ENCODE data around the gene ZNF716.
"Not testable (repeated sequence)": the region's sequence is repeated elsewhere in the genome, so short reads cannot be mapped to it uniquely, and the experiment has no call there.

Gene ZNF716

DNA sequence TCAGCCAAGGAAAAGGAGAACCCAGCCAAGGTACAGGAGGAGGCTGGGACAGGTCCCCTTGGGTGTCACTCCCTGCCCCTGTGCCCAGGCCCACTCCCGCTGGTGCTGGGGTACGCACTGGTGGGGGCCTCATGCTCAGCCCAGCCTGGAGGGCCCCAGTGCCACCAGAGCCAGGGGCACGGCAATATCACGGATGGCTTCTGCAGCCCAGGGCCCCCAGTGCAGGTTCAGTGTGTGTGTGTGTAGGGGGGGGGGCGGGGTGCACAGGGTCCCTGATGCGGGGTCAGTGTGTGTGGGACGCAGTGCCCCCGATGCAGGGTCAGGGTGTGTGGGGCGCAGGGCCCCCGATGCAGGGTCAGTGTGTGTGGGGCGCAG lies 23.4 kb upstream of the ZNF716 start:
- no peak for DNase-seq

DNA sequence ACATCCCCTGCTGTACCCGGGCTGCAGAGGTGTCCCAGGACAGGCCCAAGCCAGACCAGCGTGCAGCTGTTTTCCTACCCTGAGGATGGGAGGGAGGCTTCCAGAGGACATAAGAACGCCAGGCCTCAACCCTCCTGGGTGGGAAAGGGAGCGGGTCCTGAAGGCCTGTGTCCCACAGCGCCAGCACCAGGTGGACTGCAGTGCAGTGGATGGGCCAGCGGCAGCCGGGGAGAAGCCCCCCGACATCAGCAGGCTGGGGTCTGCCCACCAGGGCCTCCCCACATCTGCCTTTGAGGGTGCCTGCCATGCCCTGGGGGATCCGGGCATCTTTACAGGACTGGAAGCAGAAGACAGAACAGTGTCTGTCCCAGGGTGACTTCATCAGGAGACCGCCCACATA lies 22.8 kb upstream of the ZNF716 start:
- DNase-seq: no peak

GRCh38 chr7:57427594-57427993 lies 22.4 kb upstream of the ZNF716 start:
- no peak for DNase-seq

- DNase-seq: no peak
Observed at GRCh38 chr7:57432583-57432982, 17.4 kb upstream of the ZNF716 start.

GRCh38 chr7:57437581-57437980 lies 12.4 kb upstream of the ZNF716 start:
- DNase-seq: no peak

GRCh38 chr7:57438244-57438643 lies 11.7 kb upstream of the ZNF716 start:
- DNase-seq: no peak

DNA sequence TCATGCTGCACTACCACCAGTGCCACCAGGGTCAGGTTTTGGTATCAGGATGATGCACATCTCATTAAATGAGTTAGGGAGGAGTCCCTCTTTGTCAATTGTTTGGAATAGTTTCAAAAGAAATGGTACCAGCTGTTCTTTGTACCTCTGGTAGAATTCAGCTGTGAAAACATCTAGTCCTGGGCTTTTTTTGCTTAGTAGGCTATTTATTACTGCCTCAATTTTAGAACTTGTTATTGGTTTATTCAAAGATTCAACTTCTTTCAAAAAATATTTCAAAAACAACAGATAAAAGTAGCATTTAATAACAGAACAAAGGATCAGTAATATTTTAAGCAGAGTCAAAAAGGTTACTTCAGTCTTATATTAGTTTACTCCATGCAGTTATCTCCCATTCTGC lies 6.4 kb upstream of the ZNF716 start:
- DNase-seq: no peak

GRCh38 chr7:57469186-57469828 lies 19.3 kb downstream of the ZNF716 start:
- not testable (repeated sequence) for DNase-seq

GRCh38 chr7:57480304-57480703 lies 30.3 kb downstream of the ZNF716 start:
- DNase-seq: not testable (repeated sequence)

DNA sequence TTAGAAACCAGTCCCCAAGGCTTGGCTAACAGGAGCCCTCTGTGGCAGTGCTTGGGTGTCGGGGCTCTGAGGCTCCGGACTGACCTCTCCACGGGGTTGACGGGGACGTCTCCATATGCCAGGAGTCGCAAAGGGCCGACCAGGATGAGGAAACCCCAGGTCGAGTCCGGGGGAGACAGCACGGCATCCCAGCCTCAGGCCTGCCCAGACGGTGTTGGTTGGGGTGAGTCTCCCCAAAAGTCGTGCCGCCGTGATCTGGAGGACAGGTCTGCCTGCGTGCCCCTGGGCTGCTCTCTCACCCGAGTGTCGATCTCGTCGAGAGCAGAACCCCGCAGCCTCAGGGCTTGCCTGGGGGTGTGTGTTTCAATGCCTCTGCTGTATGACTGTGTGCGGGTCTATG lies 35.0 kb downstream of the ZNF716 start:
- DNase-seq: not testable (repeated sequence)

DNA sequence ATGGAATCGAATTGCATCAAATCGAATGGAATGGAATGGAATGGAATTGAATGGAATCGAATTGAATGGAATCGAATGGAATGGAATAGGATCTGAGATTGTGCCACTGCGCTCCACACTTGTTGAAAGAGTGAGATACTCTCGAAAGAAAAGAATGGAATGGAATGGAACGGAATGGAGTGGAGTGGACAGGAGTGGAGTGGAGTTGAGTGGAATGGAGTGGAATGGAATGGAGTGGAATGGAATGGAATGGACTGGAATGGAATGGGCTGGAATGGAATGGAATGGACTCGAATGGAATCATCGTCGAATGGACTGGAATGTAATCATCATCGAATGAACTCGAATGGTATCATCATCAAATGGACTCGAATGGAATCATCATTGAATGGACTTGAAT lies 38.0 kb downstream of the ZNF716 start:
- no peak for DNase-seq

DNA sequence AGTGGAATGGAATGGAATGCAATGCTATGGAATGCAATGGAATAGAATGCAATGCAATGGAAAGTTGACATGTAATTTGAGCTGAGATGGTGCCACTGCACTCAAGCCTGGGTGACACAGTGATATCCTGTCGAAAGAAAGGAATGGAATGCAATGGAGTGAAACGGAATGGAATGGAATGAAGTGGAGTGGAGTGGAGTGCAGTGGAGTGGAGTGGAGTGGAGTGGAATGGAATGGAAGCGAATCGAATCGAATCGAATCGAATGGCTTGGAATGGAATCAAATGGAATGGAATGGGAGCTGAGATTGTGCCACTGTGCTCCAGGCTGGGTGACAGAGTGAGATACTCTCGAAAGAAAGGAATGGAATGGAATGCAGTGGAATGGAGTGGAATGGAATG lies 45.1 kb downstream of the ZNF716 start:
- not testable (repeated sequence) for DNase-seq

DNA sequence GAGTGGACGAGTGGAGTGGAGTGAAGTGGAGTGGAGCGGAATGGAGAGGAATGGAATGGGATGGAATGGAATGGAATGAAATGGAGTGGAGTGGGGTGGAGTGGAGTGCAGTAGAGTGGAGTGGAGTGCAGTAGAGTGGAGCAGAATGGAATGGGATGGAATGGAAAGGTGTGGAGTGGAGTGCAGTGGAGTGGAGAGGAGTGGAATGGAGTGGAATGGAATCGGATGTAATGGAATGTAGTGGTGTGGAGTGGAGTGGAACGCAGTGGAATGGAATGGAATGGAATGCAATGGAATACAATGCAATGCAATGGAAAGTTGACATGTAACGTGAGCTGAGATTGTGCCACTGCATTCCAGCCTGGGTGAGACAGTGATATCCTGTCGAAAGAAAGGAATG lies 46.4 kb downstream of the ZNF716 start:
- no peak for DNase-seq

DNA sequence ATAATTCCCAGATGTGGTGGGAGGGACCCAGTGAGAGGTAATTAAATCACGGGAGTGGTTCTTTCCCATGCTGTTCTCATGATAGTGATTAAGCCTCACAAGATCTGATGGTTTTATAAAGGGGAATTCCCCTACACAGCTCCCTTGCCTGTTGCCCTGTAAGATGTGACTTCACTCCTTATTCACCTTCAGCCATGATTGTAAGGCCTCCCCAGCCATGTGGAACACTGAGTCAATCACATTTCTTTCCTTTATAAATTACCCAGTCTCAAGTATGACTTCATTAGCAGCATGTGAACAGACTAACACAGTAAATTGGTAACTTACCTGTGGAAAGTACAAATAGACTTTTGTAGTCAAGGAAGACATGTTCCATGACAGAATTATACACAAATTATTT lies 55.2 kb downstream of the ZNF716 start:
- DNase-seq: no peak

Data from NCI-H1694 (cell line).